ENCODE data around the gene TMIGD1. TPM values are rescaled to one million over a fixed set of nuclear protein-coding genes. Genes with fewer than 3 reads are reported as not detected.

The TMIGD1 gene
- total RNA-seq, 2 experiments from 2014 or later = not detected

- no peak for TF ChIP-seq CTCF (IDR thresholded peaks at IDR 0.05)
- H3K27ac Mint-ChIP-seq = peak within 1 kb of the TSS; percentile 93
- intact Hi-C loops (cut with DNase I, micrococcal nuclease) = loop anchor here (2.0 to 10.0 kb wide), 7 partner anchors 16 to 447 kb away; partner anchors contain the start of genes CRLF3 (in 1 of the 2), GOSR1 (in 1 of the 2), NSRP1 (in 1 of the 2) and SSH2 (in 1 of the 2)
- DNase-seq (peak; percentile 93 to 99 (median 97)), ATAC-seq (ENCODE audit: poor library complexity) (peak; percentile 94)
- Histone ChIP-seq H3K9me3 (ENCODE audit: control insufficient read depth in 1 of 2, insufficient read depth in 1 of 2, low read length in 2 of 2) (no peaks in the 10 kb centered on the region), H3K27ac (ENCODE audit: low read depth in 1 of 2, low read length in 2 of 2) (peak within 1 kb of the TSS; percentile 82 to 88), H3K36me3 (ENCODE audit: insufficient read depth, low read length) (no peaks in the 10 kb centered on the region), H3K4me3 (ENCODE audit: low read length) (peak within 1 kb of the TSS; percentile 78), H3K27me3 (ENCODE audit: control insufficient read depth in 1 of 2, insufficient read depth in 2 of 2, low read length in 2 of 2) (no peaks in the 10 kb centered on the region), H3K4me1 (ENCODE audit: insufficient read depth, low read length) (peaks cover 38% of the 10 kb centered on the region)
- ChIA-PET POLR2A (interaction anchor here (0.6 to 3.5 kb wide), 10 partner anchors 9 to 512 kb away, joined by 3 to 15 read pairs (median 4); partner anchors contain the start of gene SSH2), CTCF (interaction anchor here (2.5 kb wide), 1 partner anchor 43 kb away, joined by 12 read pairs; no protein-coding TSS in a partner anchor)
- no peaks in the 10 kb centered on the region for H3K27me3 Mint-ChIP-seq
- H3K4me1 Mint-ChIP-seq (ENCODE audit: low read depth) = peaks cover 65% of the 10 kb centered on the region
- peak within 1 kb of the TSS; percentile 93 for H3K4me3 Mint-ChIP-seq
- H3K36me3 Mint-ChIP-seq (ENCODE audit: low read depth) = peaks cover 6% of the 10 kb centered on the region
- no peaks in the 10 kb centered on the region for H3K9me3 Mint-ChIP-seq
Measured at GRCh38 chr17:30378825-30379302, 45.0 kb upstream of the TMIGD1 start, which contains the start of gene CPD. TSS of gene CPD (plus strand) at chr17:30378927. CDS start at chr17:30378981, 54 bp downstream.

- DNase-seq = peak; percentile 35 to 84 (median 48)
- Histone ChIP-seq H3K27me3 (ENCODE audit: control insufficient read depth in 1 of 2, insufficient read depth in 2 of 2, low read length in 2 of 2) (no peaks in the 10 kb centered on the region), H3K36me3 (ENCODE audit: insufficient read depth, low read length) (no peaks in the 10 kb centered on the region), H3K4me3 (ENCODE audit: low read length) (peak overlapping the region; percentile 78), H3K9me3 (ENCODE audit: control insufficient read depth in 1 of 2, insufficient read depth in 1 of 2, low read length in 2 of 2) (no peaks in the 10 kb centered on the region), H3K27ac (ENCODE audit: low read depth in 1 of 2, low read length in 2 of 2) (peak overlapping the region; percentile 82 to 88), H3K4me1 (ENCODE audit: insufficient read depth, low read length) (peaks cover 37% of the 10 kb centered on the region)
- intact Hi-C loops (cut with DNase I, micrococcal nuclease) = loop anchor here (2.0 to 10.0 kb wide), 7 partner anchors 16 to 446 kb away; partner anchors contain the start of genes CRLF3 (in 1 of the 2), GOSR1 (in 1 of the 2), NSRP1 (in 1 of the 2) and SSH2 (in 1 of the 2)
- Mint-ChIP-seq H3K4me3 (peak overlapping the region; percentile 93), H3K27me3 (no peaks in the 10 kb centered on the region), H3K4me1 (ENCODE audit: low read depth) (peaks cover 60% of the 10 kb centered on the region), H3K27ac (peak overlapping the region; percentile 93), H3K36me3 (ENCODE audit: low read depth) (peaks cover 6% of the 10 kb centered on the region), H3K9me3 (no peaks in the 10 kb centered on the region)
- no peak for TF ChIP-seq CTCF (IDR thresholded peaks at IDR 0.05)
- ChIA-PET CTCF (interaction anchor here (0.9 to 1.8 kb wide), 2 partner anchors 43 to 55 kb away, joined by 3 read pairs; no protein-coding TSS in a partner anchor), POLR2A (interaction anchor here (1.1 to 3.5 kb wide), 7 partner anchors 12 to 448 kb away, joined by 3 to 15 read pairs (median 4); partner anchors contain the start of gene SSH2)
- ATAC-seq (ENCODE audit: poor library complexity) = peak; percentile 50
Measured at GRCh38 chr17:30378241-30378824, 44.5 kb upstream of the TMIGD1 start.

- Mint-ChIP-seq H3K27ac (peak overlapping the region; percentile 93), H3K36me3 (ENCODE audit: low read depth) (peaks cover 6% of the 10 kb centered on the region), H3K4me3 (peak overlapping the region; percentile 93), H3K27me3 (no peaks in the 10 kb centered on the region), H3K4me1 (ENCODE audit: low read depth) (peaks cover 54% of the 10 kb centered on the region), H3K9me3 (no peaks in the 10 kb centered on the region)
- no peak for TF ChIP-seq CTCF (IDR thresholded peaks at IDR 0.05)
- no peaks in the 10 kb centered on the region for H3K36me3 ChIP-seq (ENCODE audit: insufficient read depth, low read length)
- no peak for ATAC-seq (ENCODE audit: poor library complexity)
- H3K4me1 ChIP-seq (ENCODE audit: insufficient read depth, low read length) = peaks cover 35% of the 10 kb centered on the region
- H3K27me3 ChIP-seq (ENCODE audit: control insufficient read depth in 1 of 2, insufficient read depth in 2 of 2, low read length in 2 of 2) = no peaks in the 10 kb centered on the region
- intact Hi-C loops (cut with DNase I, micrococcal nuclease) = loop anchor here (2.0 to 10.0 kb wide), 8 partner anchors 15 to 447 kb away; partner anchors contain the start of genes CRLF3 (in 1 of the 2), GOSR1 (in 1 of the 2), NSRP1 (in 1 of the 2) and SSH2 (in 1 of the 2)
- peak overlapping the region; percentile 78 for H3K4me3 ChIP-seq (ENCODE audit: low read length)
- H3K27ac ChIP-seq (ENCODE audit: low read depth in 1 of 2, low read length in 2 of 2) = peak overlapping the region; percentile 82 to 88
- CTCF ChIA-PET = interaction anchor here (0.9 to 1.8 kb wide), 3 partner anchors 42 to 99 kb away, joined by 3 read pairs; partner anchors contain the start of gene GOSR1
- no peaks in the 10 kb centered on the region for H3K9me3 ChIP-seq (ENCODE audit: control insufficient read depth in 1 of 2, insufficient read depth in 1 of 2, low read length in 2 of 2)
- no peak for DNase-seq
- POLR2A ChIA-PET = interaction anchor here (0.6 to 3.5 kb wide), 5 partner anchors 14 to 253 kb away, joined by 3 to 15 read pairs (median 5); no protein-coding TSS in a partner anchor
Measured at GRCh38 chr17:30377574-30378240, 43.9 kb upstream of the TMIGD1 start.
